Suprapubic skin (tissue), 4 donors: ENCODE data around the gene TIMM8A. TPM values are rescaled to one million over a fixed set of nuclear protein-coding genes. Genes with fewer than 3 reads are reported as not detected.

Experiments
- DNase-seq, 2 donors: peaks; one replicate each; pipeline ENCODE4 v3.0.0-alpha.2; 2019; ENCODE audit warnings: low spot score in 2 of 2
- H3K27ac ChIP-seq: fragments of 200-600 bp; sonication (generic); one replicate; pipeline ENCODE4 v1.5.1; 2019
- H3K27me3 ChIP-seq: fragments of 200-600 bp; sonication (generic); one replicate; pipeline ENCODE4 v1.5.1; 2019
- H3K36me3 ChIP-seq: fragments of 200-600 bp; sonication (generic); one replicate; pipeline ENCODE4 v1.5.1; 2019
- H3K4me1 ChIP-seq: fragments of 200-600 bp; sonication (generic); one replicate; pipeline ENCODE4 v1.5.1; 2019
- H3K4me3 ChIP-seq: fragments of 200-600 bp; sonication (generic); one replicate; pipeline ENCODE4 v1.5.1; 2019; ENCODE audit warnings: mild to moderate bottlenecking
- H3K9me3 ChIP-seq: fragments of 200-600 bp; sonication (generic); one replicate; pipeline ENCODE4 v1.5.1; 2019
- CTCF ChIP-seq, 2 donors: fragments of 200-600 bp in 1 of 2; fragments of 450-650 bp in 1 of 2; sonication (generic) in 1 of 2; IDR thresholded peaks; one replicate each; pipeline ENCODE4 v1.5.1; 2016 to 2019; ENCODE audit warnings: antibody characterized with exemption in 2 of 2, mild to moderate bottlenecking in 1 of 2, moderate library complexity in 1 of 2
- EP300 ChIP-seq: sonication (generic); formaldehyde crosslinking; IDR thresholded peaks from one replicate; pipeline ENCODE4 v1.6.1; 2017; ENCODE audit warnings: antibody characterized with exemption
- POLR2A ChIP-seq, 2 donors: fragments of 450-650 bp; IDR thresholded peaks; one replicate each; pipeline ENCODE4 v1.6.1; 2017; ENCODE audit warnings: antibody characterized with exemption in 2 of 2, mild to moderate bottlenecking in 2 of 2, moderate library complexity in 2 of 2
- POLR2AphosphoS5 ChIP-seq, 3 donors: sonication (generic); formaldehyde crosslinking; IDR thresholded peaks; one replicate each; pipeline ENCODE4 v1.6.1; 2017; ENCODE audit warnings: antibody characterized with exemption in 3 of 3
- WGBS: methylation state at CpG from one replicate; pipeline ENCODE4 v1.1.5; 2018; 5-methylcytosine and 5-hydroxymethylcytosine counted together
- total RNA-seq, 4 donors: library from RNA; depleted of rRNA; stranded (reverse); fragments of >200 nt; gene quantifications; one replicate each; pipeline ENCODE4 v1.1.0, GENCODE V29; 2016

The TIMM8A gene
- 1 to 10 TPM; 7.9 to 9.0 (median 8.4) TPM for total RNA-seq

- TF ChIP-seq EP300 (no peak), POLR2AphosphoS5 (IDR thresholded peaks at IDR 0.05) (peak in 1 of 3 donors; percentile 32), POLR2A (IDR thresholded peaks at IDR 0.05) (no peak), CTCF (IDR thresholded peaks at IDR 0.05) (no peak)
- Histone ChIP-seq H3K36me3 (no peaks in the 10 kb centered on the region), H3K27me3 (no peaks in the 10 kb centered on the region), H3K9me3 (no peaks in the 10 kb centered on the region), H3K4me3 (peak within 1 kb of the TSS; percentile 59), H3K27ac (peak within 1 kb of the TSS; percentile 86), H3K4me1 (peaks cover 8% of the 10 kb centered on the region)
- WGBS: 47% methylated on average over 35 of the region's 55 CpGs
- peak; percentile 84 to 86 for DNase-seq
These were observed at the start of gene TIMM8A for GRCh38 chrX:101348452-101349192. Gene TIMM8A, minus strand, starts transcription at chrX:101348742. Its CDS starts 78 bp downstream, at chrX:101348664.

- no peaks in the 10 kb centered on the region for H3K9me3 ChIP-seq
- no peaks in the 10 kb centered on the region for H3K36me3 ChIP-seq
- 57% methylated on average over 4 of the region's 4 CpGs for WGBS
- no peak for DNase-seq
- no peak overlapping the region for H3K4me3 ChIP-seq
- TF ChIP-seq EP300 (no peak), POLR2A (IDR thresholded peaks at IDR 0.05) (no peak), CTCF (IDR thresholded peaks at IDR 0.05) (no peak), POLR2AphosphoS5 (IDR thresholded peaks at IDR 0.05) (no peak)
- H3K27ac ChIP-seq: no peak overlapping the region
- H3K4me1 ChIP-seq: peaks cover under 1% of the 10 kb centered on the region
- H3K27me3 ChIP-seq: no peaks in the 10 kb centered on the region
These were observed 49.2 kb upstream of the TIMM8A start for GRCh38 chrX:101397779-101398178.

- no peaks in the 10 kb centered on the region for H3K27me3 ChIP-seq
These were observed 47.2 kb upstream of the TIMM8A start for GRCh38 chrX:101395789-101396188.

GRCh38 chrX:101394372-101394771 lies 45.8 kb upstream of the TIMM8A start:
- Histone ChIP-seq H3K27ac (no peak overlapping the region), H3K4me1 (peaks cover 14% of the 10 kb centered on the region), H3K4me3 (no peak overlapping the region), H3K9me3 (no peaks in the 10 kb centered on the region), H3K36me3 (no peaks in the 10 kb centered on the region), H3K27me3 (no peaks in the 10 kb centered on the region)
- TF ChIP-seq POLR2AphosphoS5 (IDR thresholded peaks at IDR 0.05): no peak
- no peak for TF ChIP-seq EP300
- no peak for TF ChIP-seq POLR2A (IDR thresholded peaks at IDR 0.05)
- TF ChIP-seq CTCF (IDR thresholded peaks at IDR 0.05): no peak
- DNase-seq: no peak

More at GRCh38 chrX:101395789-101396188, 47.2 kb upstream of the TIMM8A start:
- peaks cover 14% of the 10 kb centered on the region for H3K4me1 ChIP-seq
- no peaks in the 10 kb centered on the region for H3K36me3 ChIP-seq
- H3K9me3 ChIP-seq: no peaks in the 10 kb centered on the region
- H3K27ac ChIP-seq: no peak overlapping the region
- DNase-seq: no peak
- 90% methylated on average over 1 of the region's 1 CpG for WGBS
- no peak for TF ChIP-seq POLR2A (IDR thresholded peaks at IDR 0.05)
- TF ChIP-seq EP300: no peak
- TF ChIP-seq POLR2AphosphoS5 (IDR thresholded peaks at IDR 0.05): no peak
- TF ChIP-seq CTCF (IDR thresholded peaks at IDR 0.05): no peak
- H3K4me3 ChIP-seq: no peak overlapping the region

- no peak overlapping the region for H3K27ac ChIP-seq
- peaks cover 14% of the 10 kb centered on the region for H3K4me1 ChIP-seq
- no peak overlapping the region for H3K4me3 ChIP-seq
- no peak for TF ChIP-seq EP300
- TF ChIP-seq CTCF (IDR thresholded peaks at IDR 0.05): no peak
- no peak for TF ChIP-seq POLR2AphosphoS5 (IDR thresholded peaks at IDR 0.05)
- no peak for TF ChIP-seq POLR2A (IDR thresholded peaks at IDR 0.05)
- no peaks in the 10 kb centered on the region for H3K27me3 ChIP-seq
- no peak for DNase-seq
- no peaks in the 10 kb centered on the region for H3K36me3 ChIP-seq
- 80% methylated on average over 11 of the region's 11 CpGs for WGBS
- no peaks in the 10 kb centered on the region for H3K9me3 ChIP-seq
These were observed 45.2 kb upstream of the TIMM8A start for GRCh38 chrX:101393530-101394305.
